Chondrocyte (in vitro differentiated cells): ENCODE data around the gene HOOK2. TPM values are rescaled to one million over a fixed set of nuclear protein-coding genes. Genes with fewer than 3 reads are reported as not detected.
A peak's percentile ranks its signal among the peaks of the same experiment; 100 is the strongest.

Experiments
- DNase-seq: peaks from one replicate; pipeline ENCODE4 v3.0.0; 2021; ENCODE audit warnings: mixed read lengths, low spot score
- H3K27ac Mint-ChIP-seq: one replicate; pipeline ENCODE4 v1.8.0; 2021; ENCODE audit warnings: mild to moderate bottlenecking, moderate library complexity, mixed read lengths; ENCODE audit not compliant: unreplicated experiment
- H3K27me3 Mint-ChIP-seq: 2 replicates; pipeline ENCODE4 v1.8.0; 2021; ENCODE audit warnings: low read depth, mixed read lengths
- H3K36me3 Mint-ChIP-seq: 2 replicates; pipeline ENCODE4 v1.8.0; 2021; ENCODE audit warnings: low read depth, mixed read lengths
- H3K4me1 Mint-ChIP-seq: 2 replicates; pipeline ENCODE4 v1.8.0; 2021; ENCODE audit warnings: low read depth, mild to moderate bottlenecking, mixed read lengths
- H3K4me3 Mint-ChIP-seq: one replicate; pipeline ENCODE4 v1.8.0; 2021; ENCODE audit warnings: mild to moderate bottlenecking, moderate library complexity, mixed read lengths; ENCODE audit not compliant: unreplicated experiment
- H3K9me3 Mint-ChIP-seq: 2 replicates; pipeline ENCODE4 v1.8.0; 2021; ENCODE audit warnings: low read depth, mixed read lengths
- total RNA-seq: library from RNA; stranded (reverse); gene quantifications from 3 replicates; pipeline ENCODE4 v1.2.1, GENCODE V29; 2021
- TF ChIP-seq, protein P1 (sequence below): fragments of 200-600 bp; sonication (generic); IDR thresholded peaks from 2 replicates; pipeline ENCODE4 v1.5.0; 2021; ENCODE audit warnings: antibody characterized with exemption, mild to moderate bottlenecking, moderate library complexity

HOOK2 gene
- total RNA-seq, 1 donor from 2014 or later: 26.8 TPM

DNA sequence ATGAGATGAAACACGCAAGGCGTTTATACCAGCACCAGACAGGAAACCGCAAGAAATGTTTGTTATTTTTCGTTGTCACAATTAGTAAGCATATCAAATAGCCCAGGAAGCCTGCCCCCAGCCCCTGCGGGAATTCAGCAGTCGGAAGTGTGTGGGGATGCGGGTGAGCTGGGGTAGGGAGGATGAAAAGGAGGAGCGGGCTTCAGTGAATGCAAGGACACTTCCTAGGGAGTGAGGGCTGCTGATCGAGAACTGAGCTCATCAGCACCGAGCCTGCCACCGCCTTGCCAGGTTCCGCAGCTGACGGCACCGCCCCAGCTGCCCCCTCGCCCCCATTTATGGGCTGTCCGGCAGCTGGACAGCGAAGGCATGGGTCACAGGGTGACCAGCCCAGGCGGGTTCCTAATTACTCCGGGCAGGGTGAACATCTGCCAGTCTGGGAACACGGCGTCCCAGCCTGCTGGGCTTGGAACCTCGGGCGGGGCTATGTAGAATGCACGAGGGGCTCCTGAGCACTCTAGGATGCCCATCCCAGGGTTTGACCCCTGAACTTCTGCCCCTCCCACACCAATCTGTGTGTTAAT, 25.3 kb downstream of the HOOK2 start:
- Mint-ChIP-seq H3K27ac (no peak overlapping the region), H3K4me1 (peaks cover 15% of the 10 kb centered on the region), H3K36me3 (peaks cover 16% of the 10 kb centered on the region), H3K4me3 (no peak overlapping the region), H3K9me3 (peaks cover 4% of the 10 kb centered on the region), H3K27me3 (peaks cover 27% of the 10 kb centered on the region)
- TF ChIP-seq, protein P1, sequence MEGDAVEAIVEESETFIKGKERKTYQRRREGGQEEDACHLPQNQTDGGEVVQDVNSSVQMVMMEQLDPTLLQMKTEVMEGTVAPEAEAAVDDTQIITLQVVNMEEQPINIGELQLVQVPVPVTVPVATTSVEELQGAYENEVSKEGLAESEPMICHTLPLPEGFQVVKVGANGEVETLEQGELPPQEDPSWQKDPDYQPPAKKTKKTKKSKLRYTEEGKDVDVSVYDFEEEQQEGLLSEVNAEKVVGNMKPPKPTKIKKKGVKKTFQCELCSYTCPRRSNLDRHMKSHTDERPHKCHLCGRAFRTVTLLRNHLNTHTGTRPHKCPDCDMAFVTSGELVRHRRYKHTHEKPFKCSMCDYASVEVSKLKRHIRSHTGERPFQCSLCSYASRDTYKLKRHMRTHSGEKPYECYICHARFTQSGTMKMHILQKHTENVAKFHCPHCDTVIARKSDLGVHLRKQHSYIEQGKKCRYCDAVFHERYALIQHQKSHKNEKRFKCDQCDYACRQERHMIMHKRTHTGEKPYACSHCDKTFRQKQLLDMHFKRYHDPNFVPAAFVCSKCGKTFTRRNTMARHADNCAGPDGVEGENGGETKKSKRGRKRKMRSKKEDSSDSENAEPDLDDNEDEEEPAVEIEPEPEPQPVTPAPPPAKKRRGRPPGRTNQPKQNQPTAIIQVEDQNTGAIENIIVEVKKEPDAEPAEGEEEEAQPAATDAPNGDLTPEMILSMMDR: no peak
- no peak for DNase-seq

DNA sequence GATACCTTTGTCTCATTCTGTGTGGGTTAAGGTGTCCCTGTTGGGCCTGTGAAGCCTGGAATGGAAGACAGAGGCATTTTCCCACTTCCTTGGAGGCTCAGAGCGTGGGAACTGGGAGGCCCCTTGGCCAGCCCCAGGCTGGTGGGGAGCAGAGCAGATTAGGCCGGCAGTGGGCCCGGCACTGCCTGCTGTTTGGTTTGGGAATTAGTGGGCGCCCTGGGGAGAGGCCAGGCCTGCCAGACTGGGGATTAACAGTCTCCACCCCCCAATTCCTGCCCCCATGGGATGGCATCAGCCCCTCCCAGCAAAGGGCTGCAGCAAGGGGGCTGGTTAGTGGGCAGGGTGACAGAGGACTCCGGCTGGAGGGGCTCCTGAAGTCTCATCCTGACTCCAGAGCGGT, 26.9 kb downstream of the HOOK2 start:
- no peak overlapping the region for H3K4me3 Mint-ChIP-seq
- H3K4me1 Mint-ChIP-seq: peaks cover 15% of the 10 kb centered on the region
- H3K9me3 Mint-ChIP-seq: peaks cover 4% of the 10 kb centered on the region
- no peak overlapping the region for H3K27ac Mint-ChIP-seq
- peaks cover 16% of the 10 kb centered on the region for H3K36me3 Mint-ChIP-seq
- H3K27me3 Mint-ChIP-seq: peaks cover 25% of the 10 kb centered on the region
- no peak for DNase-seq
- TF ChIP-seq, protein P1: no peak

DNA sequence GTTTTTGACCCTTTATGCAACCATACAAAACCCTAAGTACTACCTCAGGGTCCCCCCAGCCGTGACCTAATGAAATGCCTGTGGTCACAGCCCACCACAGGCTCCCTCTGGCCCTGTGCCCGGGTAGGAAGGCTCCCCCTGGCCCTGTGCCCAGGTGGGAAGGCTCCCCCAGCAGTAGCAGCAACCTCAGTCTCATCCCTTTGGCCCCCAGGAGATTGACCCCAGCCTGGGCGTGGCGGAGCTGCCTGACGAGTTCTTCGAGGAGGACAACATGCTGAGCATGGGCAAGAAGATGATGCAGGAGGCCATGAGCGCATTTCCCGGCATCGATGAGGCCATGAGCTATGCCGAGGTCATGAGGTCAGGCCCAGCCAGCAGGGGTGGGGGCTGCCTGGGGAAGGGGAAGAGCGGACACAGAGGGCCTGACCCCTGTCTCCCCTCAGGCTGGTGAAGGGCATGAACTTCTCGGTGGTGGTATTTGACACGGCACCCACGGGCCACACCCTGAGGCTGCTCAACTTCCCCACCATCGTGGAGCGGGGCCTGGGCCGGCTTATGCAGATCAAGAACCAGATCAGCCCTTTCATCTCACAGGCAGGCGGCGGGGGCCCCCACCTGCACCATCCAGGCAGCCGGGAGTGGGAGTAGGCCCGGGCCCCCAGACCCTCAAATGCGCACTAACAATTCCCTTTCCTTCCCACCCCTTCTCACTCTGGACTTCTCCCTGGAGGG, 30.0 kb downstream of the HOOK2 start:
- Mint-ChIP-seq H3K27me3 (no peaks in the 10 kb centered on the region), H3K4me1 (peaks cover 9% of the 10 kb centered on the region), H3K36me3 (peaks cover 23% of the 10 kb centered on the region), H3K27ac (no peak overlapping the region), H3K9me3 (peaks cover 4% of the 10 kb centered on the region), H3K4me3 (no peak overlapping the region)
- TF ChIP-seq, protein P1: no peak
- no peak for DNase-seq

DNA sequence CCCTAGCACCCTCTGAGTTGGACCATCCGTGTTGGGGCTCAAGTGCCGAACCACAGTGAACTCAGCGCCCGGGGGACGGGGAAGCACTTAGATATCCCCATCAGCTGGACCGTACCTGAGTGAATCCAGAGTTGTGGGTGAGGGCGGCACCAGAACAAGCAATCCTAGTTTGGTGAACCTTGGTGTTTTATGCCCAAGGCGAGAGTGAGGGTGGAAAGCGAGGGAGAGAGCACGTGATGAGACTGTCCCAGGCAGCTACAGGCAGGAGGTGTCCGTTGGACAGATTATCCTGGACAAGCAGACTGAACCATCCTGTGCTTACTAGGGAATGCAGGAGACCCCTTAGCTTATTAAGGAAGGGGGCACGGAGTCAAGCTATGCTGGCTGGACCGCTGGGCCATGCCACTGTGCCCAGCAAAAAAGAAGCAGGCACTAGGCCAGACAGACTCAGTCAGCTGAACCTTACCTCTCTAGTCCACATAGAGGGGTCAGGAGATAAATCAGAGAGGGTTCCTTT, 37.5 kb downstream of the HOOK2 start:
- TF ChIP-seq, protein P1: no peak
- peaks cover 8% of the 10 kb centered on the region for H3K36me3 Mint-ChIP-seq
- peaks cover 33% of the 10 kb centered on the region for H3K4me1 Mint-ChIP-seq
- no peaks in the 10 kb centered on the region for H3K9me3 Mint-ChIP-seq
- H3K27ac Mint-ChIP-seq: peak overlapping the region; percentile 99
- no peak for DNase-seq
- H3K27me3 Mint-ChIP-seq: no peaks in the 10 kb centered on the region
- H3K4me3 Mint-ChIP-seq: peak overlapping the region; percentile 100

DNA sequence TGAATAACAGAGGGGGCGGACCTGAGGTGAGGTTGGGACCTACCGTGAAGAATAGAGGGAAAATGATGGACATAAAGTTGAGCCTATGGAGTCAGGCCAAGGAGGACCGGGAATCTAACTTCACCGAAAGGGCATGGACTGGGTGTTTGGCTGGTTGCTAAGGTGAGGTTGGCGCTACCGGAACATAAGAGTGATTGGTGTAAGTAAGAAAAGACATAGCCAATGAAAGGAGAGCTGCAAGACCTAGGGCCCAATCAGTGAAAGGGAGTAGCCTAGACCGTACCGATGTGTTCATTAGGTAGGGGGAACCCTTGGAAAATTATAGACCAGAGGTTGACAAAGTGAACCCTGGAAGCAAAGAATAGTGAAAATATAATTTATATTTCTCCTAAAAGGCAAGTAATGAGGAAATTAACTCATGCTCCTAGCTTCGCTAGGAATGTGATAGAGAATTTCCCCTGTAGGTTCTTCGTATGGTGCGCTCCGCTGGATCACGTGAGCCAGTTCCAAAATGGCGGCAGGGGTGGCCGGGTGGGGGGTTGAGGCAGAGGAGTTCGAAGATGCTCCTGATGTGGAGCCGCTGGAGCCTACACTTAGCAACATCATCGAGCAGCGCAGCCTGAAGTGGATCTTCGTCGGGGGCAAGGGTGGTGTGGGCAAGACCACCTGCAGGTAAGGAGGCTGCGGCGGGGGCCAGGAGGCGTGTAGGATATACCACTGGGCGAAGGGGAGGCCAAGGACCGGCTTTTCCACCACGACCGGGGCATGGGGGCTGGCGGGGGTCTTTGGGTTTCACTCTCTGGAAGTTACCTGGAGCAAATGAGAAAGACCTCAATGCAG, 38.1 kb downstream of the HOOK2 start, which contains the start of gene GET3:
Gene GET3 (plus strand): TSS at position 503 of the 840 bp plus-strand sequence. CDS start 9 bp downstream, at position 512.
- Mint-ChIP-seq H3K36me3 (peaks cover 6% of the 10 kb centered on the region), H3K27me3 (no peaks in the 10 kb centered on the region), H3K4me1 (peaks cover 40% of the 10 kb centered on the region), H3K4me3 (peak within 1 kb of the TSS; percentile 100), H3K27ac (peak within 1 kb of the TSS; percentile 99), H3K9me3 (no peaks in the 10 kb centered on the region)
- no peak for DNase-seq
- TF ChIP-seq, protein P1: no peak
